ENCODE measurements around the gene PHF12. TPM values are rescaled to one million over a fixed set of nuclear protein-coding genes. Genes with fewer than 3 reads are reported as not detected.

PHF12 gene
- total and polyA plus RNA-seq, 10 of the 15 experiments (the other 5 are each of a cell fraction or from before 2014, with no cell fraction given), result 1.3 to 43.9 (median 19.2) TPM

- no peak for DNase-seq (ENCODE audit: low read depth, low spot score)
- Histone ChIP-seq H3K9me3 (replicated peaks; ENCODE audit: control insufficient read depth, insufficient read depth, low read length) (no peaks in the 10 kb centered on the region), H4K20me1 (ENCODE audit: control insufficient read depth, insufficient read depth) (no peaks in the 10 kb centered on the region), H3K36me3 (ENCODE audit: control insufficient read depth in 2 of 2, insufficient read depth in 2 of 2, low read length in 1 of 2) (peaks cover 50 to 63% of the 10 kb centered on the region in 2 experiments), H3K27ac (ENCODE audit: control insufficient read depth, insufficient read depth) (no peak overlapping the region), H3K27me3 (replicated peaks in 1 of 2; ENCODE audit: control insufficient read depth in 2 of 2, insufficient read depth in 2 of 2, low read length in 1 of 2) (no peaks in the 10 kb centered on the region), H3K4me3 (no peak overlapping the region), H3K9ac (ENCODE audit: control insufficient read depth, insufficient read depth, low read length) (no peak overlapping the region), H3K4me2 (ENCODE audit: control insufficient read depth, insufficient read depth) (no peak overlapping the region), H3K4me1 (ENCODE audit: control insufficient read depth, insufficient read depth, low read length) (no peaks in the 10 kb centered on the region), H2AFZ (ENCODE audit: control insufficient read depth, low read depth, low read length) (no peak overlapping the region), H3K79me2 (ENCODE audit: control insufficient read depth, insufficient read depth, low read length) (no peaks in the 10 kb centered on the region)
- POLR2A ChIA-PET, result interaction anchor here (0.7 kb wide), 1 partner anchor 370 kb away, joined by 10 read pairs; no protein-coding TSS in a partner anchor
- RAD21 ChIA-PET (ENCODE audit: unreplicated experiment), result interaction anchor here (5.7 kb wide), 1 partner anchor 147 kb away, joined by 23 read pairs; no protein-coding TSS in a partner anchor
- WGBS (ENCODE audit: insufficient coverage, insufficient replicate concordance, low lambda C conversion rate, missing lambda C conversion rate), result 95% methylated on average over 1 of the region's 1 CpG
- no peak for ATAC-seq
- no TSS peak for BruUV-seq (replicated peaks)
- CTCF ChIA-PET, result interaction anchor here (0.7 to 17.3 kb wide), 6 partner anchors 8 to 147 kb away, joined by 3 to 175 read pairs (median 4); no protein-coding TSS in a partner anchor
- SMC1A ChIA-PET (ENCODE audit: uncharacterized antibody, unreplicated experiment), result interaction anchor here (0.8 to 1.6 kb wide), 4 partner anchors 17 to 146 kb away, joined by 3 to 5 read pairs (median 5); no protein-coding TSS in a partner anchor
- intact Hi-C loops (cut with micrococcal nuclease; ENCODE audit: unreplicated experiment) (no loop called here), in situ Hi-C loops (cut with MboI) (no loop called here)
- TF ChIP-seq NRF1 (conservative IDR thresholded peaks at IDR 0.05; ENCODE audit: low read depth, low read length) (no peak), RBBP5 (conservative IDR thresholded peaks at IDR 0.05) (no peak), NFYA (IDR thresholded peaks at IDR 0.05; ENCODE audit: borderline replicate concordance, low read depth, low read length) (no peak), ELK1 (IDR thresholded peaks at IDR 0.05; ENCODE audit: low read depth, low read length) (no peak), ZNF24 (IDR thresholded peaks at IDR 0.05) (no peak), MTA2 (IDR thresholded peaks at IDR 0.05; ENCODE audit: low read depth) (no peak), PAX8 (IDR thresholded peaks at IDR 0.05) (no peak), TARDBP (IDR thresholded peaks at IDR 0.05; ENCODE audit: borderline replicate concordance) (no peak), PBX3 (IDR thresholded peaks at IDR 0.05; ENCODE audit: insufficient replicate concordance, low read depth, low read length) (no peak), TBL1XR1 (IDR thresholded peaks at IDR 0.05; ENCODE audit: low read depth, low read length) (no peak), SIX5 (IDR thresholded peaks at IDR 0.05; ENCODE audit: low read depth, low read length, severe bottlenecking) (no peak), BCLAF1 (IDR thresholded peaks at IDR 0.05) (no peak)
- FAIRE-seq, result no peak
Observed at GRCh38 chr17:28910534-28910933, 40.8 kb downstream of the PHF12 start.

All from GM12878 (cell line).